HG03066 (cell line): ENCODE data around the gene LIN28A.

Source experiments
- ATAC-seq: cut with Tn5 transposase; IDR thresholded peaks from one replicate; pipeline ENCODE4 v1.9.1; 2021; ENCODE audit warnings: low read depth; ENCODE audit not compliant: unreplicated experiment

The LIN28A gene

GRCh38 chr1:26431979-26432695, 21.5 kb downstream of the LIN28A start, which contains the start of gene DHDDS:
DHDDS (plus strand) TSS chr1:26432321; CDS start chr1:26432946, 625 bp downstream.
- peak; percentile 95 for ATAC-seq

GRCh38 chr1:26432793-26433192, 22.2 kb downstream of the LIN28A start:
- no peak for ATAC-seq

GRCh38 chr1:26434161-26434752, 23.6 kb downstream of the LIN28A start:
- no peak for ATAC-seq

- no peak for ATAC-seq
Observed at GRCh38 chr1:26438041-26438440, 27.4 kb downstream of the LIN28A start.

- ATAC-seq: no peak
Observed at GRCh38 chr1:26440259-26440658, 29.6 kb downstream of the LIN28A start.

- ATAC-seq: no peak
Observed at GRCh38 chr1:26449868-26450267, 39.3 kb downstream of the LIN28A start.

GRCh38 chr1:26450908-26451307, 40.3 kb downstream of the LIN28A start:
- no peak for ATAC-seq

GRCh38 chr1:26452459-26453183, 42.0 kb downstream of the LIN28A start:
- ATAC-seq: no peak

GRCh38 chr1:26459148-26459547, 48.5 kb downstream of the LIN28A start:
- ATAC-seq: no peak

GRCh38 chr1:26459573-26460031, 49.0 kb downstream of the LIN28A start:
- no peak for ATAC-seq

GRCh38 chr1:26468911-26469310, 58.3 kb downstream of the LIN28A start:
- no peak for ATAC-seq

GRCh38 chr1:26469558-26469957, 58.9 kb downstream of the LIN28A start:
- ATAC-seq: no peak

- ATAC-seq: no peak
Observed at GRCh38 chr1:26470878-26471497, 60.4 kb downstream of the LIN28A start.

GRCh38 chr1:26471498-26472319, 61.1 kb downstream of the LIN28A start:
- ATAC-seq: peak; percentile 3

- peak; percentile 47 for ATAC-seq
Observed at GRCh38 chr1:26472320-26472900, 61.8 kb downstream of the LIN28A start, which contains the start of gene HMGN2. HMGN2 (plus strand) TSS chr1:26472440; CDS start chr1:26472613, 173 bp downstream.

- peak; percentile 71 for ATAC-seq
Observed at GRCh38 chr1:26472901-26473845, 62.6 kb downstream of the LIN28A start.

GRCh38 chr1:26474818-26475217, 64.2 kb downstream of the LIN28A start:
- no peak for ATAC-seq

GRCh38 chr1:26475989-26476388, 65.4 kb downstream of the LIN28A start:
- no peak for ATAC-seq

GRCh38 chr1:26476958-26477357, 66.3 kb downstream of the LIN28A start:
- ATAC-seq: no peak
